Measurements from ENCODE around the gene TRIP12. TPM values are rescaled to one million over a fixed set of nuclear protein-coding genes. Genes with fewer than 3 reads are reported as not detected.
"Not testable (repeated sequence)": the region's sequence is repeated elsewhere in the genome, so short reads cannot be mapped to it uniquely, and the experiment has no call there.

TRIP12 gene
- total and polyA plus RNA-seq, 4 donors: 106 to 233 (median 159) TPM

DNA sequence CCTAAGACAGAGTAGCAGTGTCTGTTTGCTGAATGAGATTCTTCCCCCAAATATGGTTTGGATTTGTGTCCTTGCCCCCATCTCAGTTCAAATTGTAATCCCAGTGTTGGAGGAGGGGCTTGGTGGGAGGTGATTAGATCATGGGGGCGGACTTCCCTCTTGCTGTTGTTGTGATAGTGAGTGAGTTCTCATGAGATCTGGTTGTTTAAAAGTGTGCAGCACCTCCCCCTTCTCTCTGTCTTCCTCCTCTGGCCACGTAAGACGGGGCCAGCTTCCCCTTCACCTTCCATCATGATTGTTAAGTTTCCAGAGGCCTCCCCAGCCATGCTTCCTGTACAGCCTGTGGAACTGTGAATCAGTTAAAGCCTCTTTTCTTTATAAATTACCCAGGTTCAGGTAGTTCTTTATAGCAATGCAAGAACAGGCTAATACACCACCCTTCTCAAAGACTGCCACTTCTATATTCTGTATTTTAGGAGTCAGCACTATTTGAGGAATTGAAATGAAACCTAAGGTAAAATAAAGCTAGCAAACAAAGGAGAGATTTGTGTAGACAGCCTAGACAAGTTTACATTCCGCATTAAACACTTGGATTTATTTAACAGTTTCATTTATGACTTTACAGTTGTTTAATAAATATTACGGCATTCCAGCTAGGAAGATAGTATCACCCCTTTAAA lies 22.1 kb upstream of the TRIP12 start:
- H3K36me3 ChIP-seq (ENCODE audit: control insufficient read depth, insufficient read depth, low read length): peaks cover 5% of the 10 kb centered on the region
- no peaks in the 10 kb centered on the region for H3K27me3 ChIP-seq (ENCODE audit: control insufficient read depth, insufficient read depth, low read length)
- no peaks in the 10 kb centered on the region for H3K4me1 ChIP-seq (ENCODE audit: control insufficient read depth, insufficient read depth, low read length)
- DNase-seq (ENCODE audit: low read depth in 4 of 6, low spot score in 6 of 6): no peak
- WGBS (ENCODE audit: insufficient coverage): 71% methylated on average over 2 of the region's 5 CpGs
- H3K9me3 ChIP-seq (ENCODE audit: control insufficient read depth, insufficient read depth, low read length): no peaks in the 10 kb centered on the region
- H3K4me3 ChIP-seq (ENCODE audit: low read depth, low read length): no peak overlapping the region
- H3K27ac ChIP-seq (ENCODE audit: low read depth, low read length): no peak overlapping the region

- H3K9me3 ChIP-seq (ENCODE audit: control insufficient read depth, insufficient read depth, low read length): no peaks in the 10 kb centered on the region
- H3K27me3 ChIP-seq (ENCODE audit: control insufficient read depth, insufficient read depth, low read length): no peaks in the 10 kb centered on the region
- H3K4me3 ChIP-seq (ENCODE audit: low read depth, low read length): no peak overlapping the region
- 100% methylated on average over 1 of the region's 2 CpGs for WGBS (ENCODE audit: insufficient coverage)
- H3K4me1 ChIP-seq (ENCODE audit: control insufficient read depth, insufficient read depth, low read length): no peaks in the 10 kb centered on the region
- DNase-seq (ENCODE audit: low read depth in 4 of 6, low spot score in 6 of 6): no peak
- peaks cover 5% of the 10 kb centered on the region for H3K36me3 ChIP-seq (ENCODE audit: control insufficient read depth, insufficient read depth, low read length)
- no peak overlapping the region for H3K27ac ChIP-seq (ENCODE audit: low read depth, low read length)
These were observed 21.4 kb upstream of the TRIP12 start for GRCh38 chr2:229943171-229943570.

- Histone ChIP-seq H3K4me1 (ENCODE audit: control insufficient read depth, insufficient read depth, low read length) (no peaks in the 10 kb centered on the region), H3K9me3 (ENCODE audit: control insufficient read depth, insufficient read depth, low read length) (no peaks in the 10 kb centered on the region), H3K27me3 (ENCODE audit: control insufficient read depth, insufficient read depth, low read length) (no peaks in the 10 kb centered on the region), H3K4me3 (ENCODE audit: low read depth, low read length) (no peak overlapping the region), H3K27ac (ENCODE audit: low read depth, low read length) (no peak overlapping the region), H3K36me3 (ENCODE audit: control insufficient read depth, insufficient read depth, low read length) (peaks cover 5% of the 10 kb centered on the region)
- 94% methylated on average over 8 of the region's 8 CpGs for WGBS (ENCODE audit: insufficient coverage)
- no peak for DNase-seq (ENCODE audit: low read depth in 4 of 6, low spot score in 6 of 6)
These were observed 20.9 kb upstream of the TRIP12 start for GRCh38 chr2:229942671-229943070.

DNA sequence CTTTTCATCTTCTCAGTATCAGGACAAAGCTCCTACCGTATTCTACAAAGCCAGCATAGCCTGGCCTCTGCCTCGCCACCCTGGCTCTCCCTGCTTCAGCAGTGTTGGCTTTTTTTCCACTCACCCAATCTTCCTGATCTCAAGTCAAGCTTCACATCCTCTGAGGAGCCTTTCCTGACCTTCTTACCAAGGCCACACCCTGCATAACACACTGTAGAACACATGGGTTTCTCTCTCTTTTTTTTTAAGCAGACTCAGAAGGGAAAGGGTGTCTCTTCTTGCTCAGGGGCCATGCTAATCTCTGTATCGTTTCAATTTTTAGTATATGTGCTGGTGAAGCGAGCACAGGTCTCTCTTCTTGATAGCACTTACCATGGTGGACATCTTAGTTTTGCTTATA lies 15.7 kb upstream of the TRIP12 start:
- no peak overlapping the region for H3K4me3 ChIP-seq (ENCODE audit: low read depth, low read length)
- H3K27ac ChIP-seq (ENCODE audit: low read depth, low read length): no peak overlapping the region
- H3K4me1 ChIP-seq (ENCODE audit: control insufficient read depth, insufficient read depth, low read length): no peaks in the 10 kb centered on the region
- WGBS (ENCODE audit: insufficient coverage): 93% methylated on average over 4 of the region's 4 CpGs
- no peaks in the 10 kb centered on the region for H3K27me3 ChIP-seq (ENCODE audit: control insufficient read depth, insufficient read depth, low read length)
- no peak for DNase-seq (ENCODE audit: low read depth in 4 of 6, low spot score in 6 of 6)
- H3K36me3 ChIP-seq (ENCODE audit: control insufficient read depth, insufficient read depth, low read length): peaks cover 6% of the 10 kb centered on the region
- no peaks in the 10 kb centered on the region for H3K9me3 ChIP-seq (ENCODE audit: control insufficient read depth, insufficient read depth, low read length)

GRCh38 chr2:229931241-229931640 lies 9.4 kb upstream of the TRIP12 start:
- Histone ChIP-seq H3K4me3 (ENCODE audit: low read depth, low read length) (no peak overlapping the region), H3K4me1 (ENCODE audit: control insufficient read depth, insufficient read depth, low read length) (no peaks in the 10 kb centered on the region), H3K27me3 (ENCODE audit: control insufficient read depth, insufficient read depth, low read length) (no peaks in the 10 kb centered on the region), H3K36me3 (ENCODE audit: control insufficient read depth, insufficient read depth, low read length) (peaks cover 6% of the 10 kb centered on the region), H3K27ac (ENCODE audit: low read depth, low read length) (no peak overlapping the region), H3K9me3 (ENCODE audit: control insufficient read depth, insufficient read depth, low read length) (no peaks in the 10 kb centered on the region)
- WGBS (ENCODE audit: insufficient coverage): 100% methylated on average over 3 of the region's 5 CpGs
- DNase-seq (ENCODE audit: low read depth in 4 of 6, low spot score in 6 of 6): no peak

DNA sequence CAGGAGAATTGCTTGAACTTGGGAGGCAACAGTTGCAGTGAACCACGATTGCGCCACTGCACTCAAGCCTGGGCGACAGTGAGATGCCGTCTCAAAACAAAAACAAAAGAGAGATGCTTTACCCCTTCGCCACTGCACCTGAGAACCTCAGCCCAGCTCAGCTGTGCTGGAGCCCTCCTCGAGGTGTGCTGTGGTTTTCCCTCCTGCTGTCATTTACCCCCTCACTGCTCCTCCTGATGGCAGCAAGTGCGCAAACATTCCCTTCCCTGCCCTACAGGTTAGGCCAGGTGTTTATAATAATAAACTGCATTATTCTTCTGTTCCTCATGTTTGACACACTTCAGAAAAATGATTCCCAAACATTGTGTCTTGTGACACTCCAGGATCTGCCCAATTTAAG lies 8.8 kb upstream of the TRIP12 start:
- no peak overlapping the region for H3K4me3 ChIP-seq (ENCODE audit: low read depth, low read length)
- H3K4me1 ChIP-seq (ENCODE audit: control insufficient read depth, insufficient read depth, low read length): no peaks in the 10 kb centered on the region
- peaks cover 6% of the 10 kb centered on the region for H3K36me3 ChIP-seq (ENCODE audit: control insufficient read depth, insufficient read depth, low read length)
- H3K27ac ChIP-seq (ENCODE audit: low read depth, low read length): no peak overlapping the region
- H3K27me3 ChIP-seq (ENCODE audit: control insufficient read depth, insufficient read depth, low read length): no peaks in the 10 kb centered on the region
- WGBS (ENCODE audit: insufficient coverage): 97% methylated on average over 5 of the region's 7 CpGs
- DNase-seq (ENCODE audit: low read depth in 4 of 6, low spot score in 6 of 6): no peak
- H3K9me3 ChIP-seq (ENCODE audit: control insufficient read depth, insufficient read depth, low read length): no peaks in the 10 kb centered on the region

DNA sequence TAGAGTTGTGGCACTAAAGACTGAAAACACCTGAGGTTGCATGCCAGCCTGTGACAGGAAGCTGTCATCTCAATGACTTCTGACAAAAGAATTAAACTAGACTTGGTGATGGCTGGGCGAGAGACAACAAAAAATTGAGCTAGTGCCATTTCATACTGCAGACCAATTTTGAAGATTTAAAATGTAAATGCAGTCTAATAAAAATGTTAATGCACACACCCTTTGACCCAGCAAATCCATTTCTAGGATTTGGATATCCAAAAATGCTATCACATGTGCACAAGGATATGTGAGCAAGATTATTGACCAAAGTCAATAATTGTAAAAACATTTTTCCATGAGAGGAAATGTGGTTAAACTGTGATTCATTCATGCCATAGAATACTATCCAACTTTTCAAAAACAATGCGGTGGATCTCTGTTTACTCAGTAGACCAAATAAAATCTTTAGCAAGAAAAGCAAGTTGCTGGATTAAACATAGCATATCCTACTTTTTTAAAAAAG lies 6.1 kb upstream of the TRIP12 start:
- H3K4me1 ChIP-seq (ENCODE audit: control insufficient read depth, insufficient read depth, low read length): peaks cover 7% of the 10 kb centered on the region
- no CpG with 5 or more reads among the region's 2 CpGs for WGBS (ENCODE audit: insufficient coverage)
- DNase-seq (ENCODE audit: low read depth in 4 of 6, low spot score in 6 of 6): no peak
- no peaks in the 10 kb centered on the region for H3K27me3 ChIP-seq (ENCODE audit: control insufficient read depth, insufficient read depth, low read length)
- H3K4me3 ChIP-seq (ENCODE audit: low read depth, low read length): no peak overlapping the region
- no peak overlapping the region for H3K27ac ChIP-seq (ENCODE audit: low read depth, low read length)
- H3K36me3 ChIP-seq (ENCODE audit: control insufficient read depth, insufficient read depth, low read length): peaks cover 3% of the 10 kb centered on the region
- no peaks in the 10 kb centered on the region for H3K9me3 ChIP-seq (ENCODE audit: control insufficient read depth, insufficient read depth, low read length)

DNA sequence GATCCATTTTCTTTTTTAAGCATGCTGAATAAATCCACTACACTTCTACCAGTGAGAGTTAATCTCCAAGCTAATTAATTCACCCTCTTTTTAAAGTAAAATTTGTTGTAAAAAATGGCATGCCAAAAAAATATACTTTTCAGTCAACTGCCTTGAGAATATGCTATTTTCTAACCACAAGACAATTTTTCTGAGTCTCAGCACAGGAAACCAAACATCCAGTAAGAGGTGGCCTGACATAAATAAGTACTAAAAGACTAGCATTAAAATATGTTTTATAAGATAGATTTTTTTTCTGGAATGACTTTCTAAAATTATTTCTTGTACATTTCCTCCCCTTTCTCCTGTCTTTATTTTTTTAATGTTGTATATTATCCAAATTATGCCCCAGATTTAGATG lies 3.4 kb upstream of the TRIP12 start:
- Histone ChIP-seq H3K36me3 (ENCODE audit: control insufficient read depth, insufficient read depth, low read length) (no peaks in the 10 kb centered on the region), H3K27me3 (ENCODE audit: control insufficient read depth, insufficient read depth, low read length) (no peaks in the 10 kb centered on the region), H3K27ac (ENCODE audit: low read depth, low read length) (no peak overlapping the region), H3K9me3 (ENCODE audit: control insufficient read depth, insufficient read depth, low read length) (no peaks in the 10 kb centered on the region), H3K4me3 (ENCODE audit: low read depth, low read length) (no peak overlapping the region), H3K4me1 (ENCODE audit: control insufficient read depth, insufficient read depth, low read length) (peaks cover 9% of the 10 kb centered on the region)
- DNase-seq (ENCODE audit: low read depth in 4 of 6, low spot score in 6 of 6): no peak

- H3K4me1 ChIP-seq (ENCODE audit: control insufficient read depth, insufficient read depth, low read length): peaks cover 11% of the 10 kb centered on the region
- H3K27me3 ChIP-seq (ENCODE audit: control insufficient read depth, insufficient read depth, low read length); H3K9me3 ChIP-seq (ENCODE audit: control insufficient read depth, insufficient read depth, low read length); DNase-seq (ENCODE audit: low read depth in 4 of 6, low spot score in 6 of 6); H3K36me3 ChIP-seq (ENCODE audit: control insufficient read depth, insufficient read depth, low read length); H3K27ac ChIP-seq (ENCODE audit: low read depth, low read length); H3K4me3 ChIP-seq (ENCODE audit: low read depth, low read length): not testable (repeated sequence)
- WGBS (ENCODE audit: insufficient coverage): 93% methylated on average over 3 of the region's 10 CpGs
These were observed 2.7 kb upstream of the TRIP12 start for GRCh38 chr2:229924541-229924940.

Measured in spinal cord (tissue), 10 donors.